ENCODE data around the gene ZNF646.

DNA sequence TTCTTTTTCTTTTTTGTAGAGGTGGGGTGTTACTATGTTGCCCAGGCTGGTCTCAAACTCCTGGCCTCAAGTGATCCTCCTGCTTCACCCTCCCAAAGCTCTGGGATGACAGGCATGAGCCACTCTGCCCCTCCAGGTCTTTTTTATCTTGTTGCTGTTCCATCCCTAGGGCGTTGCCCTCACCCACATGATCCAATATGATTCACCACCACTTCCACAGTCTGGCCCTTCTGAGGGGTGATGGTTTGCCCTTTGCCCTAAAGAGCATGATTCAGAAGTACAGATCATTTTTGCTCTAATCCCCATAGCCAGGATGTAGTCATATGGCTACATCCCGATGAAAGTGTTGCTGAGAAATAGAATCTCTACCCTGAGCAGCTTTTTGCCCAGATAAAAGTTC lies 22.1 kb upstream of the ZNF646 start:
- TF ChIP-seq, protein P1, sequence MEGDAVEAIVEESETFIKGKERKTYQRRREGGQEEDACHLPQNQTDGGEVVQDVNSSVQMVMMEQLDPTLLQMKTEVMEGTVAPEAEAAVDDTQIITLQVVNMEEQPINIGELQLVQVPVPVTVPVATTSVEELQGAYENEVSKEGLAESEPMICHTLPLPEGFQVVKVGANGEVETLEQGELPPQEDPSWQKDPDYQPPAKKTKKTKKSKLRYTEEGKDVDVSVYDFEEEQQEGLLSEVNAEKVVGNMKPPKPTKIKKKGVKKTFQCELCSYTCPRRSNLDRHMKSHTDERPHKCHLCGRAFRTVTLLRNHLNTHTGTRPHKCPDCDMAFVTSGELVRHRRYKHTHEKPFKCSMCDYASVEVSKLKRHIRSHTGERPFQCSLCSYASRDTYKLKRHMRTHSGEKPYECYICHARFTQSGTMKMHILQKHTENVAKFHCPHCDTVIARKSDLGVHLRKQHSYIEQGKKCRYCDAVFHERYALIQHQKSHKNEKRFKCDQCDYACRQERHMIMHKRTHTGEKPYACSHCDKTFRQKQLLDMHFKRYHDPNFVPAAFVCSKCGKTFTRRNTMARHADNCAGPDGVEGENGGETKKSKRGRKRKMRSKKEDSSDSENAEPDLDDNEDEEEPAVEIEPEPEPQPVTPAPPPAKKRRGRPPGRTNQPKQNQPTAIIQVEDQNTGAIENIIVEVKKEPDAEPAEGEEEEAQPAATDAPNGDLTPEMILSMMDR (IDR thresholded peaks at IDR 0.05; ENCODE audit: low read depth, low read length), result no peak
- no peak for TF ChIP-seq MYC (IDR thresholded peaks at IDR 0.05; ENCODE audit: low read depth, low read length)
